ENCODE measurements around the gene METTL9.
"Not testable (repeated sequence)": the region's sequence is repeated elsewhere in the genome, so short reads cannot be mapped to it uniquely, and the experiment has no call there.

The METTL9 gene

GRCh38 chr16:21622545-21622944 is 23.2 kb downstream of the METTL9 start:
- TF ChIP-seq, protein P1, sequence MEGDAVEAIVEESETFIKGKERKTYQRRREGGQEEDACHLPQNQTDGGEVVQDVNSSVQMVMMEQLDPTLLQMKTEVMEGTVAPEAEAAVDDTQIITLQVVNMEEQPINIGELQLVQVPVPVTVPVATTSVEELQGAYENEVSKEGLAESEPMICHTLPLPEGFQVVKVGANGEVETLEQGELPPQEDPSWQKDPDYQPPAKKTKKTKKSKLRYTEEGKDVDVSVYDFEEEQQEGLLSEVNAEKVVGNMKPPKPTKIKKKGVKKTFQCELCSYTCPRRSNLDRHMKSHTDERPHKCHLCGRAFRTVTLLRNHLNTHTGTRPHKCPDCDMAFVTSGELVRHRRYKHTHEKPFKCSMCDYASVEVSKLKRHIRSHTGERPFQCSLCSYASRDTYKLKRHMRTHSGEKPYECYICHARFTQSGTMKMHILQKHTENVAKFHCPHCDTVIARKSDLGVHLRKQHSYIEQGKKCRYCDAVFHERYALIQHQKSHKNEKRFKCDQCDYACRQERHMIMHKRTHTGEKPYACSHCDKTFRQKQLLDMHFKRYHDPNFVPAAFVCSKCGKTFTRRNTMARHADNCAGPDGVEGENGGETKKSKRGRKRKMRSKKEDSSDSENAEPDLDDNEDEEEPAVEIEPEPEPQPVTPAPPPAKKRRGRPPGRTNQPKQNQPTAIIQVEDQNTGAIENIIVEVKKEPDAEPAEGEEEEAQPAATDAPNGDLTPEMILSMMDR (IDR thresholded peaks at IDR 0.05; ENCODE audit: extremely low read depth, missing control alignments), result no peak
- no peak for DNase-seq (ENCODE audit: low spot score)

DNA sequence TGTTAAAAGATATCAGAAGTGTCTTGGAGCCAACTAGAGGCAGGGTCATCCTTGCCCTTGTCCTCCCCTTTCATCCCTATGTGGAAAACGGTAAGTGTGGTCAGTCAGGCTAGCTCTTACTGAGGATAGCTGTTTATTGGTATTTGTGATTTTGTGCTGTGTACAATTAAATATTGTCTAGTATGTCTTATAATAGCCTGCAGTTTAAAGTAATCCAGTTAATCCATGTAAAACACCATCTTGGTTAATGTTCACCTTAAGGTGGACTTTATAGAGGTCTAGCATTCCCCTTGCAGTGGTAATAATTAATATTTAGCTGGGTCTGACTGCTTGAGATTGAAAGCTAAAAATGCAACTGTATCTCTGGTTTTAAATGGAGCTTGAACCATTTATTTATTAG is 25.6 kb downstream of the METTL9 start:
- TF ChIP-seq, protein P1 (IDR thresholded peaks at IDR 0.05; ENCODE audit: extremely low read depth, missing control alignments), result no peak
- no peak for DNase-seq (ENCODE audit: low spot score)

GRCh38 chr16:21626659-21627277 is 27.4 kb downstream of the METTL9 start:
- DNase-seq (ENCODE audit: low spot score), result no peak
- TF ChIP-seq, protein P1 (IDR thresholded peaks at IDR 0.05; ENCODE audit: extremely low read depth, missing control alignments), result no peak

DNA sequence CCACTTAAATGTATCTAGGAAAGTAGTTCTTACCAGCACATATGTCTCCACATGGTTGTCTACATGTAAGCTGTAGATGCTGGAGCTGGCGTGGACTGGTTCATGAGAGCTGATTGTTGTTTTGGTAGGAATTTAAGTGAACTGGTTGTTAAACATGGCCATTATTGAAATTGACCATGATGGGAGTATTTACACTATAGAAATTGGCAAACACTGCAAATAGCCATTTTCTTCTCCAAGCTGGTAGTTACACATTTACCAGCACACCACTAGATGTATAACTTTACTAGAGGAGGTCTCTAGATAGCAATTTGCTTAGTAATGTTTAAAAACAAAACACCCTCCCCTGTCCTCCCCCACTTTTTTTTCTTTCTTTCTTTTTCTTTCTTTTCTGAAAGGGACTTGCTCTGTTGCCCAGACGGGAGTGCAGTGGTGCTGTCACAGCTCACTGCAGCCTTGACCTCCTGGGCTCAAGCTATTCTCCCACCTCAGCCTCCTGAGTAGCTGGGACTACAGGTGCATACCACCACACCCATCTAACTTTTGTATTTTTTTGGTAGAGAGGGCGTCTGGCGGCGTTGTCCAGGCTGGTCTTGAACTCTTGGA is 28.8 kb downstream of the METTL9 start:
- TF ChIP-seq, protein P1 (IDR thresholded peaks at IDR 0.05; ENCODE audit: extremely low read depth, missing control alignments), result no peak

DNA sequence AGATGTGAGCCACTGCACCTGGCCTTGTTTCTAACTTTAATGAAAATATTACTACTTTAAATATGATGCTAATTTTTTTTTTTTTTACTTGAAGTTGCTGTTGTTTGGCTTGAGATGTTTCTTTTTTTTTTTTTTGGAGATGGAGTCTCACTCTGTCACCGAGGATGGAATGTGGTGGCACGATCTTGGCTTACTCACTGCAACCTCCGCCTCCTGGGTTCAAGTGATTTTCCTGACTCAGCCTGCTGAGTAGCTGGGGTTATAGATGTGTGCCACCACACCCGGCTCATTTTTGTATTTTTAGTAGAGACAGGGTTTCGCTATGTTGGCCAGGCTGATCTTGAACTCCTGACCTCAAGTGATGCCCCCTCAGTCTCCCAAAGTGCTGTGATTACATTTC is 29.4 kb downstream of the METTL9 start:
- TF ChIP-seq, protein P1 (IDR thresholded peaks at IDR 0.05; ENCODE audit: extremely low read depth, missing control alignments), result no peak
- no peak for DNase-seq (ENCODE audit: low spot score)

More for the DNA sequence above, 28.8 kb downstream of the METTL9 start:
- DNase-seq (ENCODE audit: low spot score), result no peak

DNA sequence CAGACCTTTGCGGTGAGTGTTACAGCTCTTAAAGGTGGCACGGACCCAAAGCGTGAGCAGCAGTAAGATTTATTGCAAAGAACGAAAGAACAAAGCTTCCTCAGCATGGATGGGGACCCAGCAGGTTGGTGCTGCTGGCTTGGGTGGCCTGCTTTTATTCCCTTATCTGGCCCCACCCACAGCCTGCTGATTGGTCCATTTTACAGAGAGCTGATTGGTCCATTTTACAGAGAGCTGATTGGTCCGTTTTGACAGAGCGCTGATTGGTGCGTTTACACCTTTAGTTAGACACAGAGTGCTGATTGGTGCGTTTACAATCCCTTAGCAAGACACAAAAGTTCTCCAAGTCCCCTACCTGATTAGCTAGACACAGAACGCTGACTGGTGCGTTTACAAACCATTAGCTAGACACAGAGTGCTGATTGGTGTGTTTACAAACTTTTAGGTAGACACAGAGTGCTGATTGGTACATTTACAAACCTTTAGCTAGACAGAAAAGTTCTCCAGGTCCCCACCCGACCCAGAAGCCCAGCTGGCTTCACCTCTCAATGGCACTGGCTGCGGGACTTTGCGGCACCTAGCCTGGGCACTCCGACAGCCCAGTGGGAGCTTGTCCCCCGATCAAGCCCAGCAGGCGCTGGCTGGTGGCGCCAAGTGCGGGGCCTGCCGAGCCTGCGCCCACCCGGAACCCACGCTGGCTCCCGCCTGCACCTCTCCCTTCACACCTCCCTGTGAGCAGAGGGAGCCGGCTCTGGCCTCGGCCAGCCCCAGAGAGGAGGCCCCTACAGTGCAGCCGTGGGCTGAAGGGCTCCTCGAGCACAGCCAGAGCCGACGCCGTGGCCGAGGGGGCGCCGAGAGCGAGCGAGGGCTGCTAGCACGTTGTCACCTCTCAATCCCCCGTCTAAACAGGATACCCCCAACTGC is 30.5 kb downstream of the METTL9 start:
- not testable (repeated sequence) for DNase-seq (ENCODE audit: low spot score)

- DNase-seq (ENCODE audit: low spot score), result not testable (repeated sequence)
Measured at GRCh38 chr16:21630866-21631265, 31.5 kb downstream of the METTL9 start.

DNA sequence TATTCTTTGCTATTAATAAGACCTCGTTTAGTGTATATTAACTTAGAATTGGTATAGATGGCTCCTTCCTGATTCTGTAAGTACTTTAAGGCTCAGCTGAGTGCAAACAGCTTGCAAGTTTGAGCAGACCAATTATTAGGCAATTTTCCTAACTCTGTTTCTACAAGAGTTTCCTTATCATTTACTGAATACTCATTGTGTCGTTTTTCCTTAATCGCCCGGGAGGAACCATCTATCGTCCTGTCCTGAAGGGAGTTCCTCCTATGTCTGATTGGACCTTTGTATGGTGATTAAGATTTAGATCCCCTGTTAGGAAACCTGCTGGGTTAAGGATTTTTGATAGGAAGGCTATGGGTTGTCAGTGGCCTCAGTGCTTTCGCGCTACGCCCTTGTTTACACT is 32.0 kb downstream of the METTL9 start:
- not testable (repeated sequence) for DNase-seq (ENCODE audit: low spot score)

DNA sequence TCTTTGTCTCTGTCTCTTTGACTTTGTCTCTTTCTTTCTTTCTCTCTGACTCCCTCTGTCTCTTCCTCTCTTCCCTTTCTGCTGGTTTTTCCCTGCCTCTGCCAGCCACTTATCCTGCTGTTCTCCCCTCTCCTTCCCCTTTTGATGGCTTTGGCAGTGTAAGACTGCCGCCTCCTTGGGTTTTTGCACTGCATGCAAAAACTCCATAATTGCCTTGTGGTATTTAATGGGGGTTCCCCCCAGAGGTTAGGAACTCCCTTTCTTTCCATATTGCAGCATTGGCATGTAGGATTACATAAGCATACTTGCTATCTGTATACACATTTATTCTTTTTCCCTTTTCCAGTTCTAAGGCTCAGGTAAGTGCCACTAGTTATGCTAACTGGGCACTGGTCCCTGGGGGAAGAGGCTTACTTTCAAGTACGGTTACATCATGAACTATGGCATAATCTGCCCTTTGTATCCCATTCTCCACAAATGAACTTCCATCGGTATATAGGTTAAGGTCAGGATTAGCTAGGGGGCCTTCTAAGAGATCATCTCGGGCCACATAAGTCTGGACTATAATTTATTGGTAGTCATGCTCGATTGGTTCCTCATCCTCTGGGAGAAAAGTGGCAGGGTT is 32.7 kb downstream of the METTL9 start:
- DNase-seq (ENCODE audit: low spot score), result not testable (repeated sequence)
